ENCODE data around the gene CHST1.

DNA sequence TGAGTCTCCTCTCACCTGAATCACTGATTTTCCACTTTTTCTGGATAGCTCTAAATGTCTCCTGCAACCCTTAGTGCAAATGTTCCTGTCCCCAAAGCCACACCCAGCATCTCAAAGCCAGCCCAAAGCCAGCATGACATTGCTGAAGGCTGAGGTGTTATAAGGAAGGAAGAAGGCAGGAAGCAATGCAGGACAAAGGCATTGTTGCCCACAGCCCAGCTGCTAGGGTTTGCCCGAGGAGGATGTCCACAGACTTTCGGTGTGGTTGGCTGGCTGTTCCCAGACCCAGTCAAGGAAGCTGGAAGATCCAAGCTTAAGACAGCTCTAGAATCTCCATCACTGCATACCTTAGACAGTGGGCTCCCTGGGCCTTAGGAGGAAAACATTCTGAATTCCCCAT is 23.5 kb downstream of the CHST1 start:
- TF ChIP-seq CTCF (IDR thresholded peaks at IDR 0.05; ENCODE audit: low read length) (no peak), EZH2 (IDR thresholded peaks at IDR 0.05; ENCODE audit: borderline replicate concordance, low read length) (no peak)

All from OCI-LY1 (cell line).